ENCODE data around the gene CBLN3.

DNA sequence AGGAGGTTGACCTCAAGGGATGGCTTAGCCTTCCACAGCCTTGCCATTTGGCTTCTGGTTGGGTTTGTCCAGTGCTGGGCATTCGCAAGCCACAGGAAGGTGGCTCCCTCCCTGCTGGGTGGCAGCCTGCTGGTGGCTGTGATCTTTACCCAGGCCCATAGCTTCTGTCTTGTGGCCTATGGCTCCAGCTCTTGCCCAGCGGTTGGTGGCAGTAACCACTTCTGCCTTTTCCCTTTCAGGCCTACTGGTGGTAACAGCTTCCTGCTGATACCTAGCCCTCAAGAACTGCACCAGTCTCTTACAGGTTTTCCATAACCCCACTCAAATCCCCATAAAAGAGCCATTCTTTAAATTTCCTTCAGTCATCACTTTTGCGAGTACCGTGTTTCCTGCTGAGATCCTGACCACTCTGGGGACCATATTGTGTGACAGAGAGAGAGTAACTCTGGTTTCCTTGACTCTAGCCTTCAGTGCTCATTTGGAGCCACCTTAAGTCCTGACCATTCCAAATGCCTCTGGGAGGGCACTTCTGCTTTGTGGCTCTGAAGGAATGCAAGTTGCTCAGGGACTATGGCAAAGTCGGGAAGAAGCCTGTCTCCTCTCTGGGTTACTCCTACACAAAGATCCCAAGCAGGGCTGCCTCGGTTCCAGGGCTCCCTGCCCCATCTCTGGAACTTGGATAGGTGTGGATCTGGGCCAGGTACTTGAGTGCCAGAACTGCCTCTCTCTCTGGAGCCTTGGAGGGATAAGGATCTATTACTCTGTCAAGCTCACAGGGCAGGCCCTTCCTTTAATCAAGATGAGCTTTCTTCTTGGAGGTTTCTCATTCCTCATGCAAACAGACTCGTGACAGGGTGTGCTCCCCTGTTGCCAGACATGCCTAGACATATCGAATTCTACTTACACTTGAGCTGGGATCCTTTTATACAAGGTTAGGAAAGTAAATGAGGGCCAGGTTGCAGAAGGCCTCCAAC is 33.6 kb downstream of the CBLN3 start:
- TF ChIP-seq, protein P1, sequence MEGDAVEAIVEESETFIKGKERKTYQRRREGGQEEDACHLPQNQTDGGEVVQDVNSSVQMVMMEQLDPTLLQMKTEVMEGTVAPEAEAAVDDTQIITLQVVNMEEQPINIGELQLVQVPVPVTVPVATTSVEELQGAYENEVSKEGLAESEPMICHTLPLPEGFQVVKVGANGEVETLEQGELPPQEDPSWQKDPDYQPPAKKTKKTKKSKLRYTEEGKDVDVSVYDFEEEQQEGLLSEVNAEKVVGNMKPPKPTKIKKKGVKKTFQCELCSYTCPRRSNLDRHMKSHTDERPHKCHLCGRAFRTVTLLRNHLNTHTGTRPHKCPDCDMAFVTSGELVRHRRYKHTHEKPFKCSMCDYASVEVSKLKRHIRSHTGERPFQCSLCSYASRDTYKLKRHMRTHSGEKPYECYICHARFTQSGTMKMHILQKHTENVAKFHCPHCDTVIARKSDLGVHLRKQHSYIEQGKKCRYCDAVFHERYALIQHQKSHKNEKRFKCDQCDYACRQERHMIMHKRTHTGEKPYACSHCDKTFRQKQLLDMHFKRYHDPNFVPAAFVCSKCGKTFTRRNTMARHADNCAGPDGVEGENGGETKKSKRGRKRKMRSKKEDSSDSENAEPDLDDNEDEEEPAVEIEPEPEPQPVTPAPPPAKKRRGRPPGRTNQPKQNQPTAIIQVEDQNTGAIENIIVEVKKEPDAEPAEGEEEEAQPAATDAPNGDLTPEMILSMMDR (conservative IDR thresholded peaks at IDR 0.05 in 1 of 2, IDR thresholded peaks at IDR 0.05 in 1 of 2; ENCODE audit: low read depth in 1 of 2, low read length in 2 of 2): no peak
- TF ChIP-seq EZH2 (IDR thresholded peaks at IDR 0.05; ENCODE audit: low read length, missing control alignments): no peak

All from fibroblast of lung (primary cell).